Body of pancreas (tissue), 4 donors: ENCODE results near the gene SVIL. TPM values are rescaled to one million over a fixed set of nuclear protein-coding genes. Genes with fewer than 3 reads are reported as not detected.
A peak's percentile ranks its signal among the peaks of the same experiment; 100 is the strongest.

Experiments used
- ATAC-seq: fragments of 150-250 bp; one replicate; pipeline ENCODE4 v1.9.1; 2016
- DNase-seq, 4 donors: peaks; one replicate each; pipeline ENCODE4 v3.0.0-alpha.2; 2019
- H3K27ac ChIP-seq, 4 donors: fragments of 200-600 bp; sonication (generic); 1 replicate in 3 of 4; 2 replicates in 1 of 4; pipeline versions ENCODE4 v1.5.1 to v1.6.1; 2016 to 2019; ENCODE audit warnings: mild to moderate bottlenecking in 1 of 4, mixed read lengths in 1 of 4, moderate library complexity in 1 of 4
- H3K27me3 ChIP-seq, 2 donors: fragments of 200-600 bp; sonication (generic); one replicate each; pipeline ENCODE4 v1.6.0; 2016; ENCODE audit warnings: mild to moderate bottlenecking in 1 of 2
- H3K36me3 ChIP-seq, 2 donors: fragments of 200-600 bp; sonication (generic); replicated peaks in 1 of 2; 2 replicates each; pipeline ENCODE4 v1.5.1; 2016; ENCODE audit warnings: low read depth in 2 of 2; ENCODE audit not compliant: insufficient read depth in 1 of 2
- H3K4me1 ChIP-seq: fragments of 200-600 bp; sonication (generic); one replicate; pipeline ENCODE4 v1.6.0; 2016
- H3K4me3 ChIP-seq, 2 donors: fragments of 200-600 bp; sonication (generic); 1 replicate in 1 of 2; 2 replicates in 1 of 2; pipeline ENCODE4 v1.5.1; 2016 to 2019
- H3K9me3 ChIP-seq, 3 donors: fragments of 200-600 bp; sonication (generic); 1 replicate in 2 of 3; 2 replicates in 1 of 3; pipeline ENCODE4 v1.5.1; 2016
- CTCF ChIP-seq, 7 experiments: fragments of 450-650 bp in 4 of 7; fragments of 200-600 bp in 3 of 7; sonication (generic) in 3 of 7; IDR thresholded peaks; one replicate each; pipeline ENCODE4 v1.5.1; 2016 to 2019; ENCODE audit warnings: antibody characterized with exemption in 7 of 7
- POLR2A ChIP-seq, 3 donors: fragments of 450-650 bp; IDR thresholded peaks; one replicate each; pipeline ENCODE4 v1.6.1; 2016; ENCODE audit warnings: antibody characterized with exemption in 3 of 3, mild to moderate bottlenecking in 2 of 3
- WGBS, 2 donors: methylation state at CpG; one replicate each; pipeline ENCODE4 v1.1.5; 2017; 5-methylcytosine and 5-hydroxymethylcytosine counted together
- intact Hi-C: fragments of 100-400 bp; cut with DNase I; formaldehyde crosslinking; loops from one replicate; pipeline ENCODE4 v1.15.1; 2023
- total RNA-seq, 2 donors: library from RNA; depleted of rRNA; stranded (reverse); fragments of >200 nt; gene quantifications; one replicate each; pipeline ENCODE4 v1.1.0, GENCODE V29; 2016

The SVIL gene
- total RNA-seq, 2 donors from 2014 or later: 25.4 to 41.2 TPM

GRCh38 chr10:29651767-29652166 lies 17.0 kb upstream of the SVIL start:
- no peak for TF ChIP-seq POLR2A (IDR thresholded peaks at IDR 0.05)
- TF ChIP-seq CTCF (IDR thresholded peaks at IDR 0.05): no peak
- peaks cover 0 to 4% of the 10 kb centered on the region in 2 donors for H3K36me3 ChIP-seq
- ATAC-seq: no peak
- H3K4me1 ChIP-seq: peaks cover 18% of the 10 kb centered on the region
- no peak overlapping the region for H3K27ac ChIP-seq
- DNase-seq: no peak
- no peaks in the 10 kb centered on the region for H3K27me3 ChIP-seq
- H3K4me3 ChIP-seq: no peak overlapping the region
- 83 to 92% methylated on average over 3 of the region's 3 CpGs for WGBS, 2 donors
- no peaks in the 10 kb centered on the region for H3K9me3 ChIP-seq
- intact Hi-C loops: no loop called here

GRCh38 chr10:29650552-29650944 lies 15.8 kb upstream of the SVIL start:
- intact Hi-C loops: no loop called here
- H3K27me3 ChIP-seq: no peaks in the 10 kb centered on the region
- H3K4me1 ChIP-seq: peaks cover 18% of the 10 kb centered on the region
- TF ChIP-seq POLR2A (IDR thresholded peaks at IDR 0.05) (no peak), CTCF (IDR thresholded peaks at IDR 0.05) (no peak)
- no peak overlapping the region for H3K4me3 ChIP-seq
- WGBS, 2 donors: 93 to 100% methylated on average over 1 of the region's 1 CpG
- no peaks in the 10 kb centered on the region for H3K9me3 ChIP-seq
- DNase-seq (no peak), ATAC-seq (no peak)
- no peak overlapping the region for H3K27ac ChIP-seq
- no peaks in the 10 kb centered on the region for H3K36me3 ChIP-seq

GRCh38 chr10:29649561-29650551 lies 15.1 kb upstream of the SVIL start:
- no peak for ATAC-seq
- H3K4me1 ChIP-seq: peaks cover 18% of the 10 kb centered on the region
- TF ChIP-seq POLR2A (IDR thresholded peaks at IDR 0.05) (no peak), CTCF (IDR thresholded peaks at IDR 0.05) (no peak)
- no peak overlapping the region for H3K27ac ChIP-seq
- no peaks in the 10 kb centered on the region for H3K27me3 ChIP-seq
- intact Hi-C loops: no loop called here
- WGBS, 2 donors: 91 to 96% methylated on average over 7 of the region's 7 CpGs
- H3K4me3 ChIP-seq: no peak overlapping the region
- H3K9me3 ChIP-seq: no peaks in the 10 kb centered on the region
- no peak for DNase-seq
- H3K36me3 ChIP-seq: no peaks in the 10 kb centered on the region

- Histone ChIP-seq H3K9me3 (no peaks in the 10 kb centered on the region), H3K27ac (peak overlapping the region in 2 of 4 donors; percentile 13)
- no peak for ATAC-seq
These were observed 14.2 kb upstream of the SVIL start for GRCh38 chr10:29648983-29649268.

More at GRCh38 chr10:29648983-29649268, 14.2 kb upstream of the SVIL start:
- no peaks in the 10 kb centered on the region for H3K27me3 ChIP-seq
- H3K4me1 ChIP-seq: peaks cover 18% of the 10 kb centered on the region
- TF ChIP-seq CTCF (IDR thresholded peaks at IDR 0.05): no peak
- no peak for TF ChIP-seq POLR2A (IDR thresholded peaks at IDR 0.05)
- DNase-seq: no peak
- H3K36me3 ChIP-seq: no peaks in the 10 kb centered on the region
- intact Hi-C loops: no loop called here
- no peak overlapping the region for H3K4me3 ChIP-seq
- 88 to 91% methylated on average over 1 of the region's 1 CpG for WGBS, 2 donors
